HL-60 (cell line): ENCODE data around the gene SHC2.

ENCODE experiments used
- GABPA ChIP-seq: IDR thresholded peaks from 2 replicates; pipeline ENCODE4 v1.6.1; 2012; ENCODE audit warnings: low read depth
- TF ChIP-seq, protein P1 (sequence below): IDR thresholded peaks from 2 replicates; pipeline ENCODE4 v1.6.1; 2012; ENCODE audit warnings: low read depth; ENCODE audit not compliant: insufficient replicate concordance
- TF ChIP-seq, protein P2 (sequence below): IDR thresholded peaks from one replicate; pipeline ENCODE4 v1.5.1; 2011; ENCODE audit warnings: low read length, control low read depth, inconsistent platforms; ENCODE audit not compliant: insufficient read depth

DNA sequence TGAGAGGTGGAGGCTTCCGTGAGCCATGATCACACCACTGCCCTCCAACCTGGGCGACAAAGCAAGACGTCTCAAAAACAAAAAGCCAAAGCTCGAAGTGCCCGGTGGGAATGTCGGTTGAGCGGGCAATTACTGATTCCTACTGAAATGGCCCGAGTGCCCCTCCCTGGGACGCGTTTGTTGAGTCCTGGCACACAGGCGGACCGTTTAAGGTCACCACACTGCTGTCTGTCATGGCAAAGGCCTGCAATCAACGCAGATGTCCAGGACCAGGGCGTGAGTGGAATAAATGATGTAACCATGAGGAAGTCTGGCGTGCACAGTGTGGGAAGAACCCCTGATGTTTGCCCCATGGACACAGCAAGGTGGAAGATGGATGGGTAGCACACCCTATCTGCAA, 32.7 kb downstream of the SHC2 start:
- TF ChIP-seq, protein P1, sequence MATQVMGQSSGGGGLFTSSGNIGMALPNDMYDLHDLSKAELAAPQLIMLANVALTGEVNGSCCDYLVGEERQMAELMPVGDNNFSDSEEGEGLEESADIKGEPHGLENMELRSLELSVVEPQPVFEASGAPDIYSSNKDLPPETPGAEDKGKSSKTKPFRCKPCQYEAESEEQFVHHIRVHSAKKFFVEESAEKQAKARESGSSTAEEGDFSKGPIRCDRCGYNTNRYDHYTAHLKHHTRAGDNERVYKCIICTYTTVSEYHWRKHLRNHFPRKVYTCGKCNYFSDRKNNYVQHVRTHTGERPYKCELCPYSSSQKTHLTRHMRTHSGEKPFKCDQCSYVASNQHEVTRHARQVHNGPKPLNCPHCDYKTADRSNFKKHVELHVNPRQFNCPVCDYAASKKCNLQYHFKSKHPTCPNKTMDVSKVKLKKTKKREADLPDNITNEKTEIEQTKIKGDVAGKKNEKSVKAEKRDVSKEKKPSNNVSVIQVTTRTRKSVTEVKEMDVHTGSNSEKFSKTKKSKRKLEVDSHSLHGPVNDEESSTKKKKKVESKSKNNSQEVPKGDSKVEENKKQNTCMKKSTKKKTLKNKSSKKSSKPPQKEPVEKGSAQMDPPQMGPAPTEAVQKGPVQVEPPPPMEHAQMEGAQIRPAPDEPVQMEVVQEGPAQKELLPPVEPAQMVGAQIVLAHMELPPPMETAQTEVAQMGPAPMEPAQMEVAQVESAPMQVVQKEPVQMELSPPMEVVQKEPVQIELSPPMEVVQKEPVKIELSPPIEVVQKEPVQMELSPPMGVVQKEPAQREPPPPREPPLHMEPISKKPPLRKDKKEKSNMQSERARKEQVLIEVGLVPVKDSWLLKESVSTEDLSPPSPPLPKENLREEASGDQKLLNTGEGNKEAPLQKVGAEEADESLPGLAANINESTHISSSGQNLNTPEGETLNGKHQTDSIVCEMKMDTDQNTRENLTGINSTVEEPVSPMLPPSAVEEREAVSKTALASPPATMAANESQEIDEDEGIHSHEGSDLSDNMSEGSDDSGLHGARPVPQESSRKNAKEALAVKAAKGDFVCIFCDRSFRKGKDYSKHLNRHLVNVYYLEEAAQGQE = no peak
- TF ChIP-seq, protein P2, sequence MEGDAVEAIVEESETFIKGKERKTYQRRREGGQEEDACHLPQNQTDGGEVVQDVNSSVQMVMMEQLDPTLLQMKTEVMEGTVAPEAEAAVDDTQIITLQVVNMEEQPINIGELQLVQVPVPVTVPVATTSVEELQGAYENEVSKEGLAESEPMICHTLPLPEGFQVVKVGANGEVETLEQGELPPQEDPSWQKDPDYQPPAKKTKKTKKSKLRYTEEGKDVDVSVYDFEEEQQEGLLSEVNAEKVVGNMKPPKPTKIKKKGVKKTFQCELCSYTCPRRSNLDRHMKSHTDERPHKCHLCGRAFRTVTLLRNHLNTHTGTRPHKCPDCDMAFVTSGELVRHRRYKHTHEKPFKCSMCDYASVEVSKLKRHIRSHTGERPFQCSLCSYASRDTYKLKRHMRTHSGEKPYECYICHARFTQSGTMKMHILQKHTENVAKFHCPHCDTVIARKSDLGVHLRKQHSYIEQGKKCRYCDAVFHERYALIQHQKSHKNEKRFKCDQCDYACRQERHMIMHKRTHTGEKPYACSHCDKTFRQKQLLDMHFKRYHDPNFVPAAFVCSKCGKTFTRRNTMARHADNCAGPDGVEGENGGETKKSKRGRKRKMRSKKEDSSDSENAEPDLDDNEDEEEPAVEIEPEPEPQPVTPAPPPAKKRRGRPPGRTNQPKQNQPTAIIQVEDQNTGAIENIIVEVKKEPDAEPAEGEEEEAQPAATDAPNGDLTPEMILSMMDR = no peak
- no peak for TF ChIP-seq GABPA
